AG08395 (cell line): Measurements from ENCODE around the gene GALNT10.

ENCODE experiments used
- DNase-seq: peaks from one replicate; pipeline ENCODE4 v3.0.0; 2012; ENCODE audit warnings: mixed read lengths, low spot score

The GALNT10 gene

GRCh38 chr5:154406826-154407225 lies 216.3 kb downstream of the GALNT10 start:
- no peak for DNase-seq

GRCh38 chr5:154408811-154409210 lies 218.3 kb downstream of the GALNT10 start:
- DNase-seq: no peak

DNA sequence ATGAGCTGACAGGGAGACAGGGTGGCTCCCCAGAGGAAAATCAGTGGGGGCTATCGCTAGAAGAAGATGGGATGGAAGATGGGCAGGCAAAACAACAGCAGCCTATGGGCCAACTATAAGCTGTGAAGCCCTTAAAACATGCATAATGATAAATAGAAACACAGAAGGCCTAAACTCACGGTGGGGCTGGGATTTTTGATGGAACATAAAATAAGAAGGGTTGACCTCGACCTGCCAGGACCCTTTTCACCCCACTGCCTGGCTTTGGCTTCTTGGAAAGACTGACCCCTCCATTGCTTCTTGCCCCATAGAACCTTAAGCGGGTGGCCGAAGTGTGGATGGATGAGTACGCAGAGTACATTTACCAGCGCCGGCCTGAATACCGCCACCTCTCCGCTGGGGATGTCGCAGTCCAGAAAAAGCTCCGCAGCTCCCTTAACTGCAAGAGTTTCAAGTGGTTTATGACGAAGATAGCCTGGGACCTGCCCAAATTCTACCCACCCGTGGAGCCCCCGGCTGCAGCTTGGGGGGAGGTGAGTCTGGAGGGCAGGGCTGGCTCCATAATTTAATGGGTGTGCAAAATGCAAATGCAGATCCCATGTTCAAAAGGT lies 218.8 kb downstream of the GALNT10 start:
- no peak for DNase-seq

DNA sequence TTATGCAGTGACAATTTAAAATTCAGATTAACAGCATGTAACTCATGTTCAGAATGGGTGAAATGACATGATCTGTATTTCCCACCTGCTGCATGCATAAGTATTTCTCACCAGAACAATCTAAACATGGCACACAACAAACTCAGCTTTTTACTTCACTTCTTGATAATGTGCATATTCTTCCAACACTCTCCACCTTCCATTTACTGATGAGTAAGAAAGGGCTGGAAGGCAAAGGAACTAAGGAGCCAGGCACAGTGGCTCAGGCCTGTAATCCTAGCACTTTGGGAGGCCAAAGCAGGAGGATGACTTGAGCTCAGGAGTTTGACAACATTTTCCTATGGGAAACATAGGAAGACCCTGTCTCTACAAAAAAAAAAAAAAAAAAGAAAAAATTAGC lies 219.5 kb downstream of the GALNT10 start:
- DNase-seq: no peak

DNA sequence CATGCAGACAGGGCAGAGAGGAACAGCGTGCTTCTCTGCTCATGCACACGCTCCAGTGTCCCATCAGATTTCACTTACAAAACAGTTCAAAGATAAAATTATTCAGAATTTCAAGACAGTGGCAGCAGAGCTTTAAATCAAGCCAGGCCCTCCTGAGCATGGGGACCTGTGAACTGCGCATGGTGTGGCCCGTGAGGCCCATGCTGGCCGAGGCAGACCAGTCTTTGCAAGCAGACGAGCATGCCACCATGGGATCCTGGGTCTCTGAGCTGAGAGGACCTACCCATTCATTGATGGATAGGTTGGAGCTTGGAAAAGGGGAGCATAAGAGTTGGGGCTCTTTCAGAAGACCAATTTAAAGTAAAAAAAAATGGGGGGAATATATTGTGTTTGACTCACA lies 220.3 kb downstream of the GALNT10 start:
- no peak for DNase-seq

GRCh38 chr5:154411338-154411737 lies 220.8 kb downstream of the GALNT10 start:
- no peak for DNase-seq

DNA sequence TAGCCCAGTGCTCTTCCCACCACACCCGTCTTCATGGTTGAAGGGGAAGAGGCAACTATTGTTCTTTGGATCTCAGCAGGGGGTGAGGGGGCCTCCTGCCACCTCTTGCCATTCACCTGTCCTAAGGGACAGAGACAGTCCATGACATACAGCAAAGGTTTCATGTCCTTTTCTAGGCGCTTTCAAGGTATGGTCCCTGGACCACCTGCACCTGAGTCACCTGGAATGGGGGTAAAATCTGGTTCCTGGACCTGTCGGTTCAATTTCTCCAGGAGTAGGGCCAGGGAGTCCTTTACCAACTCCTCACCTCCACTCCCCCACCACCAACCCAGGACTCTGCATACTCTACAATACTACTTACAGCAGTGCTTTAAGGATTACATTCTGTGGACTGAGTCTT lies 221.8 kb downstream of the GALNT10 start:
- no peak for DNase-seq

- DNase-seq: no peak
Observed at GRCh38 chr5:154412925-154413324, 222.4 kb downstream of the GALNT10 start.

DNA sequence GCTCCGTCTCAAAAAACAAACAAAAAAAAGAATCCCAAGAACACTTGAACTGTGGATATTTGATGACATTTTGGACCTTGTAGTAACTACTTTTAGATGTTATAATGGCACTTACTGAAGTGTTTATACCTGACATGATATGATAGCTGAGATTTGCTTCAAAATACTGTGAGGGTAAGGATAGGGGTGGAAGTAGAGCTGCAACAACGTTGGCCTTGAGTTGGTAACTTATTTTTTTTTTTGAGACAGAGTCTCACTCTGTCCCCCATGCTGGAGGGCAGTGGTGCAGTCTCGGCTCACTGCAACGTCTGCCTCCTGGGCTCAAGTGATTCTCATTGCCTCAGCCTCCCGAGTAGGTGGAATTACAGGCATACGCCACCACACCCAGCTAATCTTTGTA lies 224.6 kb downstream of the GALNT10 start:
- no peak for DNase-seq

GRCh38 chr5:154418344-154418820 lies 227.8 kb downstream of the GALNT10 start:
- no peak for DNase-seq

DNA sequence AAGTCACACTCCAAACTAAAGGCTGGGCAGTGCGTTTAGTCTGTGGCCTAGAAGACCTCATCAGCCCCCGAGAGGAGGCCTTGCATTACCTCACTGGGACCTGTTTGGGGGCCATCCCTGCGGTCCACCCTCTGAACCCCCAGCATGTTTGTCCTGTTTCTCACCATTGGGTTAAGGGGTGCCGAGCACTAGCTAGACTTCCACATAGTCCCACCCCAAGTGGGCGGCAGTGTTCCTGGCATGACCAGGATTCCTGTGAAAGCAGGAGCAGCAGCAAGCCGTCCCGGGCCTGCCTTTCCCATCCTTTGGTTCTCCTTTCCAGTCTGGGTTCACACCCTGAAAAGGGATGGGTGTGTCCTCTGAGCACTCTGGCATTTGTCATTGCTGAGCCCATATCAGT lies 228.7 kb downstream of the GALNT10 start:
- DNase-seq: no peak

GRCh38 chr5:154421868-154422267 lies 231.3 kb downstream of the GALNT10 start:
- no peak for DNase-seq

DNA sequence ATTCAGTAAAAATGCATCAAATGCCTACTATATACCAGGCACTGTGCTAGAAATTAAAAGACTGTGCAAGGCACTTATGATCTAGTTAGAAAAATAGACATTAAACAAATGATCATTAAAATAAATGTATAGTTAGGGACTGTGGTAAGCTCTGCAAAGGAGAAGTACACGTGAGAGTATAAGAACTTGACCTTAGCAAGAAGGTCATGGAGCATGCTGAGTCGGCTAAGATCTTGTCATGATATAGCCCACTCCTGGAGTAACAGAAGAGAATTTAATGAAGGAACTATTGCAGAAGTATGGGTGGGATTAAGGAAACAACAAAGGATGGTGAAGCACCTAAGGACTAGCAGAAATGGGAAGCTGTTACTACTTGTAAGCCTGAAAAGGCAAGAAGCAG lies 231.8 kb downstream of the GALNT10 start:
- DNase-seq: no peak

DNA sequence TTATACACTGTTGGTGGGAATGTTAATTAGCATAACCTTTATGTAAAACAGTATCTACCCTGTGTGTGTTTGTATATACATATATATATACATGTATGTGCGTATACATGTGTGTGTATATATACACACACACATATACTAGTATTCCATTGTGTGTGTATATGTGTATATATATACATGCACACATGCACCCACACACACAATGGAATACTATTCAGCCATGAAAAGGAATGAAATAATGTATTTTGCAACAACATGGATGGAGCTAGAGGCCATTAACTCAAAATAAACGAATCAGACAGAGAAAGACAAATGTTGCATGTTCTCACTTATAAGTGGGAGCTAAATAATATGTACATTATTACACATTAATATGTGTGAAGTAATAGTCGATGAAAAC lies 237.7 kb downstream of the GALNT10 start:
- no peak for DNase-seq

DNA sequence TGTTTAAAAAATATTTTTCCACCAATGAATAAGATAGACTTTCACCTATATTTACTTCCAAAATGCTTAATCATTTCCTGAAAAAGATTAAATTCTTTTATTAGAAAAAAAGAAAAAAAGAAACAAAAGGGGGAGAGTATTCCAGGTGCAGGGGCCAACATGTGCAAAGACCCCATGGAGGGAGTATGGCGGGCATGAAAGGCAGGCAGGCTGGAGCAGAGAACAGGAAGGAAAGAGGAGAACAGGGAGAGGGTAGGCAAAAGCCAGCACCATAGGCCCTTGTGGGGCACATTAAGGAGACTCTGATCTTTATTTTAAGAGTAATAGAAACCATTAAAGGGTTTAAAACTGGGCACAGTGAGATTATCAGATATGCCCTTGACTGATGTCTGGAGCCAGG lies 238.8 kb downstream of the GALNT10 start:
- no peak for DNase-seq

DNA sequence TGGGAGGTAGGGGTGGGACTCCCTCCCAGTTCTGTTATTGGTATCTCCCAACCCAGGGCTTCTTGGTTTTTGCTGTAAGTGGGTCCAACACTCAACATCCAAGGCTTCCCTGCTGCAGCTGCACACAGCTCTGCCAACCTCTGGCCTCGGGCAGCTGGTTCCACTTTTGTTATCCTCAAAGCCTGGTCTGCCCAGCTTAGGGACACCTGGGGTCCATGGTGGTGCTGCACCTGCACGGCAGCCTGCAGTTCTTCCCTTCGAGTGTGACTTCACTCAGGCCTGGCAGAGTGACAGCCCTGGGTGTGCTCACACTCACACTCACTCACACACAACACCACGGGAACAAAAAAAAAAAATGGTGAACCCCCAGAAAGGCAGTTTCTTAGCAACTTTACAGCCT lies 239.9 kb downstream of the GALNT10 start:
- DNase-seq: no peak

DNA sequence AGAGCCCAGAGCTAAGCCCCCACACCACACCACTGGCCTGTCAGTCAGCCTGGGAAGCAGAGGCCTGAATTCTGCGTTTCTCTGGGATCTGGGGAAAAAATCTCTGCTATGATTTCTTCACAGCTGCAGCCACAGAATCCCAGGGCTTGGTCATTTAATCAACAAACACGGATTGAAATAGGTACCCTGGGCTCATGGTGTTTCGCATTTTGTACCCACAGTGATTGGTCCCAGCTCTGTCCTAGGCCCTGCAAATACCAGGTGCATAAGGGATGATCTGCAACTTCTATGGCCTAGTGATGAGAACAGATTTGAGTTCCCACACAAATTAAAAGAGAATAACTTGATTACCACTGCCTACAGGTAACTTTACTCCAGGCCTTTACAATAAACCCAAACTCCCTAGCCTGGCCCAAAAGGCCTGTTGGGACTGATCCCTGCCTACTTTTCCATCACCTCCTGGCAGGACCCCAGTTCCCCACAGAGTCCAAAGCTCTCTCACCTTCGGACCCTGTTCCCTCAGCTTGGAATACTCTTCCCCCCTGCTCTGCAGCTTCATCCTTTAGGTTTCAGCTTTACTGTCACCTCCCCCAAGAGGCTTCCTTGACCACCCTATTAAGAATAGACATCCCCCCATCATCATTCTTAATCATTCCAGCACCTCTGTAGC lies 240.6 kb downstream of the GALNT10 start:
- no peak for DNase-seq

GRCh38 chr5:154435226-154435625 lies 244.7 kb downstream of the GALNT10 start:
- no peak for DNase-seq

DNA sequence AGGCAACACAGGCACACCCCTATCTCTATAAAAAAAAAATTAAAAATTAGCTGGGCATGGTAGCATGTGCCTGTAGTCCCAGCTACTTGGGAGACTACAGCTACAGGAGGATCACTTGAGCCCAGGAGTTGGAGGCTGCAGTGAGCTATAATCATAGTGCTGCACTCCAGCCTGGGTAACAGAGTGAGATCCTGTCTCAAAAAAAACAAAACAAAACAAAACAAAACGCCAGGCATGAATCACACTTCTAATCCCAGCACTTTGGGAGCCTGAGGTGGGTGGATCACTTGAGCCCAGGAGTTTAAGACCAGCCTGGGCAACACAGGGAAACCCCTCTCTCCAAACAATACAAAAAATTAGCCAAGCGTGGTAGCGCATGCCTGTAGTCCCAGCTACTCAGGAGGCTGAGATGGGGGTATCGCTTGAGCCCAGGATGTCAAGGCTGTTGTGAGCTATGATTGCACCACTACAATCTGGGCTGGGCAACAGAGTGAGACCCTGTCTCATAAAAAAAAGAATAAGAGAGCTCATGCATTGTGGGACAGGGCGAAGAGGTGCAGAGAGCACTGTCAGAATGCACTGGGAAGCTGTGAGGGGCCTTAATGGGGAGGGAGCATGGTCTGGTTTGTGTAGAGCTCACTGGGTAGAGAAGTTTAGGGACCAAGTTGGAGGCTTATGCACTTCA lies 246.9 kb downstream of the GALNT10 start:
- no peak for DNase-seq

- DNase-seq: no peak
Observed at GRCh38 chr5:154440540-154440939, 250.0 kb downstream of the GALNT10 start.

GRCh38 chr5:154442801-154443200 lies 252.3 kb downstream of the GALNT10 start:
- no peak for DNase-seq

- peak; percentile 15 for DNase-seq
Observed at GRCh38 chr5:154444556-154445421, 254.3 kb downstream of the GALNT10 start.
